Measurements from ENCODE around the gene SFXN5. TPM values are rescaled to one million over a fixed set of nuclear protein-coding genes. Genes with fewer than 3 reads are reported as not detected.

SFXN5 gene
- polyA plus RNA-seq, 3 donors: 5.9 to 28.6 (median 9.5) TPM

- H4K20me1 ChIP-seq (ENCODE audit: insufficient read depth, low read length): peaks cover 6% of the 10 kb centered on the region
- TF ChIP-seq CTCF (IDR thresholded peaks at IDR 0.05): no peak
- no peaks in the 10 kb centered on the region for H3K27me3 Mint-ChIP-seq (ENCODE audit: low read depth in 3 of 3)
- no peak for DNase-seq
- no peaks in the 10 kb centered on the region for H3K4me1 Mint-ChIP-seq
- no peak overlapping the region for H3K9ac ChIP-seq (ENCODE audit: insufficient read depth, low read length, poor library complexity, severe bottlenecking)
- H3K4me3 ChIP-seq (replicated peaks in 1 of 3; ENCODE audit: low read depth in 2 of 3, low read length in 3 of 3): no peak overlapping the region
- no peak overlapping the region for H3K4me3 Mint-ChIP-seq
- peaks cover 0 to 1% (median 0%) of the 10 kb centered on the region in 7 donors for H3K9me3 Mint-ChIP-seq
- intact Hi-C loops (cut with micrococcal nuclease): no loop called here
- no peak overlapping the region for H3K27ac Mint-ChIP-seq
- H3K4me1 ChIP-seq (ENCODE audit: control insufficient read depth in 1 of 2, insufficient read depth in 2 of 2, low read length in 2 of 2): no peaks in the 10 kb centered on the region
- 90% methylated on average over 2 of the region's 8 CpGs for WGBS (ENCODE audit: insufficient coverage)
- peaks cover 66 to 94% of the 10 kb centered on the region in 2 donors for H3K36me3 Mint-ChIP-seq
- no peaks in the 10 kb centered on the region for H3K27me3 ChIP-seq (ENCODE audit: control insufficient read depth in 2 of 2, insufficient read depth in 2 of 2, low read length in 2 of 2)
- H2AFZ ChIP-seq (ENCODE audit: insufficient read depth, low read depth, low read length, poor library complexity, severe bottlenecking): no peak overlapping the region
- no peaks in the 10 kb centered on the region for H3K79me2 ChIP-seq (ENCODE audit: insufficient read depth, low read length)
- H3K4me2 ChIP-seq (replicated peaks; ENCODE audit: extremely low read depth, low read length, poor library complexity, severe bottlenecking): no peak overlapping the region
- H3K36me3 ChIP-seq (replicated peaks in 1 of 2; ENCODE audit: control insufficient read depth in 1 of 2, insufficient read depth in 2 of 2, low read length in 2 of 2): peaks cover 38 to 90% of the 10 kb centered on the region in 2 donors
- H3K27ac ChIP-seq (ENCODE audit: low read depth in 1 of 2, low read length in 2 of 2): no peak overlapping the region
- no peaks in the 10 kb centered on the region for H3K9me3 ChIP-seq (replicated peaks in 1 of 2; ENCODE audit: control insufficient read depth in 1 of 2, insufficient read depth in 1 of 2, low read length in 2 of 2)
These were observed 103.2 kb downstream of the SFXN5 start for GRCh38 chr2:72968286-72968685.

GRCh38 chr2:72965770-72966450 is 105.6 kb downstream of the SFXN5 start:
- 96% methylated on average over 9 of the region's 14 CpGs for WGBS (ENCODE audit: insufficient coverage)
- Histone ChIP-seq H3K36me3 (replicated peaks in 1 of 2; ENCODE audit: control insufficient read depth in 1 of 2, insufficient read depth in 2 of 2, low read length in 2 of 2) (peaks cover 31 to 89% of the 10 kb centered on the region in 2 donors), H3K4me1 (ENCODE audit: control insufficient read depth in 1 of 2, insufficient read depth in 2 of 2, low read length in 2 of 2) (peaks cover 7 to 12% of the 10 kb centered on the region in 2 donors), H3K27me3 (ENCODE audit: control insufficient read depth in 2 of 2, insufficient read depth in 2 of 2, low read length in 2 of 2) (no peaks in the 10 kb centered on the region), H3K9me3 (replicated peaks in 1 of 2; ENCODE audit: control insufficient read depth in 1 of 2, insufficient read depth in 1 of 2, low read length in 2 of 2) (no peaks in the 10 kb centered on the region), H3K9ac (ENCODE audit: insufficient read depth, low read length, poor library complexity, severe bottlenecking) (no peak overlapping the region), H4K20me1 (ENCODE audit: insufficient read depth, low read length) (no peaks in the 10 kb centered on the region), H3K4me3 (replicated peaks in 1 of 3; ENCODE audit: low read depth in 2 of 3, low read length in 3 of 3) (no peak overlapping the region), H3K27ac (ENCODE audit: low read depth in 1 of 2, low read length in 2 of 2) (no peak overlapping the region), H3K79me2 (ENCODE audit: insufficient read depth, low read length) (no peaks in the 10 kb centered on the region), H2AFZ (ENCODE audit: insufficient read depth, low read depth, low read length, poor library complexity, severe bottlenecking) (no peak overlapping the region), H3K4me2 (replicated peaks; ENCODE audit: extremely low read depth, low read length, poor library complexity, severe bottlenecking) (no peak overlapping the region)
- Mint-ChIP-seq H3K36me3 (peaks cover 60 to 88% of the 10 kb centered on the region in 2 donors), H3K4me3 (no peak overlapping the region), H3K27ac (no peak overlapping the region), H3K4me1 (peaks cover 13% of the 10 kb centered on the region), H3K9me3 (peaks cover 0 to 3% (median 0%) of the 10 kb centered on the region in 7 donors), H3K27me3 (ENCODE audit: low read depth in 3 of 3) (peaks cover 0 to 3% (median 0%) of the 10 kb centered on the region in 3 donors)
- DNase-seq: no peak
- no peak for TF ChIP-seq CTCF (IDR thresholded peaks at IDR 0.05)
- intact Hi-C loops (cut with micrococcal nuclease): no loop called here
